ENCODE measurements around the gene CIDEC. TPM values are rescaled to one million over a fixed set of nuclear protein-coding genes. Genes with fewer than 3 reads are reported as not detected.

The CIDEC gene
- total RNA-seq, 1 experiment from 2014 or later, result 0.71 TPM

- no peak for TF ChIP-seq CTCF (IDR thresholded peaks at IDR 0.05; ENCODE audit: unreplicated experiment)
- H3K4me1 Mint-ChIP-seq (ENCODE audit: low read depth, unreplicated experiment), result no peaks in the 10 kb centered on the region
- intact Hi-C loops (cut with micrococcal nuclease; ENCODE audit: unreplicated experiment), result no loop called here
- no TSS peak for BruUV-seq (replicated peaks)
- H3K4me3 Mint-ChIP-seq (ENCODE audit: low read depth, unreplicated experiment), result no peak overlapping the region
- peaks cover 7% of the 10 kb centered on the region for H3K36me3 Mint-ChIP-seq (ENCODE audit: insufficient read depth, unreplicated experiment)
- DNase-seq, result no peak
- H3K9me3 Mint-ChIP-seq (ENCODE audit: low read depth, unreplicated experiment), result no peaks in the 10 kb centered on the region
- CTCF ChIA-PET, result no interaction called here
- no peak overlapping the region for H3K27ac Mint-ChIP-seq (ENCODE audit: unreplicated experiment)
- H3K27me3 Mint-ChIP-seq (ENCODE audit: unreplicated experiment), result no peaks in the 10 kb centered on the region
Measured at GRCh38 chr3:9820946-9821345, 59.1 kb downstream of the CIDEC start.

- no peak overlapping the region for H3K4me3 Mint-ChIP-seq (ENCODE audit: low read depth, unreplicated experiment)
- H3K27ac Mint-ChIP-seq (ENCODE audit: unreplicated experiment), result no peak overlapping the region
- H3K27me3 Mint-ChIP-seq (ENCODE audit: unreplicated experiment), result no peaks in the 10 kb centered on the region
- no peak for DNase-seq
- intact Hi-C loops (cut with micrococcal nuclease; ENCODE audit: unreplicated experiment), result no loop called here
- H3K9me3 Mint-ChIP-seq (ENCODE audit: low read depth, unreplicated experiment), result no peaks in the 10 kb centered on the region
- BruUV-seq (replicated peaks), result no TSS peak
- TF ChIP-seq CTCF (IDR thresholded peaks at IDR 0.05; ENCODE audit: unreplicated experiment), result no peak
- H3K36me3 Mint-ChIP-seq (ENCODE audit: insufficient read depth, unreplicated experiment), result peaks cover 7% of the 10 kb centered on the region
- no peaks in the 10 kb centered on the region for H3K4me1 Mint-ChIP-seq (ENCODE audit: low read depth, unreplicated experiment)
- CTCF ChIA-PET, result interaction anchor here (2.1 kb wide), 1 partner anchor 126 kb away, joined by 5 read pairs; no protein-coding TSS in a partner anchor
Measured at GRCh38 chr3:9820543-9820942, 59.5 kb downstream of the CIDEC start.

- H3K27ac Mint-ChIP-seq (ENCODE audit: unreplicated experiment), result no peak overlapping the region
- H3K36me3 Mint-ChIP-seq (ENCODE audit: insufficient read depth, unreplicated experiment), result peaks cover 7% of the 10 kb centered on the region
- CTCF ChIA-PET, result interaction anchor here (2.1 kb wide), 1 partner anchor 128 kb away, joined by 5 read pairs; no protein-coding TSS in a partner anchor
- no peaks in the 10 kb centered on the region for H3K4me1 Mint-ChIP-seq (ENCODE audit: low read depth, unreplicated experiment)
- no peaks in the 10 kb centered on the region for H3K9me3 Mint-ChIP-seq (ENCODE audit: low read depth, unreplicated experiment)
- no peaks in the 10 kb centered on the region for H3K27me3 Mint-ChIP-seq (ENCODE audit: unreplicated experiment)
- TF ChIP-seq CTCF (IDR thresholded peaks at IDR 0.05; ENCODE audit: unreplicated experiment), result no peak
- BruUV-seq (replicated peaks), result no TSS peak
- H3K4me3 Mint-ChIP-seq (ENCODE audit: low read depth, unreplicated experiment), result no peak overlapping the region
- intact Hi-C loops (cut with micrococcal nuclease; ENCODE audit: unreplicated experiment), result no loop called here
- no peak for DNase-seq
Measured at GRCh38 chr3:9818666-9819335, 61.3 kb downstream of the CIDEC start.

GRCh38 chr3:9817436-9817835 lies 62.6 kb downstream of the CIDEC start:
- H3K4me1 Mint-ChIP-seq (ENCODE audit: low read depth, unreplicated experiment), result no peaks in the 10 kb centered on the region
- CTCF ChIA-PET, result no interaction called here
- no peaks in the 10 kb centered on the region for H3K27me3 Mint-ChIP-seq (ENCODE audit: unreplicated experiment)
- no peak for DNase-seq
- H3K36me3 Mint-ChIP-seq (ENCODE audit: insufficient read depth, unreplicated experiment), result peaks cover 7% of the 10 kb centered on the region
- H3K4me3 Mint-ChIP-seq (ENCODE audit: low read depth, unreplicated experiment), result no peak overlapping the region
- no peaks in the 10 kb centered on the region for H3K9me3 Mint-ChIP-seq (ENCODE audit: low read depth, unreplicated experiment)
- H3K27ac Mint-ChIP-seq (ENCODE audit: unreplicated experiment), result no peak overlapping the region
- no TSS peak for BruUV-seq (replicated peaks)
- intact Hi-C loops (cut with micrococcal nuclease; ENCODE audit: unreplicated experiment), result no loop called here
- no peak for TF ChIP-seq CTCF (IDR thresholded peaks at IDR 0.05; ENCODE audit: unreplicated experiment)

Other genes starting within 250 kb of the CIDEC start
- gene MTMR14, start 230.7 kb downstream of the CIDEC start, total RNA-seq (2022), result 36.3 and 38.1 TPM in 2 replicates
- not detected in 2 replicates for gene CPNE9, start 176.4 kb downstream of the CIDEC start, total RNA-seq (2022)
- 19.8 and 20.4 TPM in 2 replicates for gene BRPF1, start 148.5 kb downstream of the CIDEC start, total RNA-seq (2022)
- 17.1 and 21.8 TPM in 2 replicates for gene OGG1, start 130.3 kb downstream of the CIDEC start, total RNA-seq (2022)
- 4.1 and 7.2 TPM in 2 replicates for gene CAMK1, start 110.3 kb downstream of the CIDEC start, total RNA-seq (2022)
- 45.8 and 48.5 TPM in 2 replicates for gene TADA3, start 87.8 kb downstream of the CIDEC start, total RNA-seq (2022)
- gene ARPC4, start 87.2 kb downstream of the CIDEC start, total RNA-seq (2022), result 133 and 141 TPM in 2 replicates
- gene TTLL3, start 70.0 kb downstream of the CIDEC start, total RNA-seq (2022), result 19.5 and 21.9 TPM in 2 replicates
- gene RPUSD3, start 36.2 kb downstream of the CIDEC start, total RNA-seq (2022), result 30.9 and 41.7 TPM in 2 replicates
- 32.4 and 34.2 TPM in 2 replicates for gene JAGN1, start 10.4 kb upstream of the CIDEC start, total RNA-seq (2022)
- 25.5 and 30.6 TPM in 2 replicates for gene IL17RE, start 22.6 kb upstream of the CIDEC start, total RNA-seq (2022)
- 19.1 and 24.7 TPM in 2 replicates for gene IL17RC, start 36.8 kb upstream of the CIDEC start, total RNA-seq (2022)
- gene CRELD1, start 53.6 kb upstream of the CIDEC start, total RNA-seq (2022), result 23.2 and 25.4 TPM in 2 replicates
- 1.2 and 1.6 TPM in 2 replicates for gene PRRT3, start 72.2 kb upstream of the CIDEC start, total RNA-seq (2022)
- gene EMC3, start 106.6 kb upstream of the CIDEC start, total RNA-seq (2022), result 59.2 and 64.2 TPM in 2 replicates
- 34.2 and 40.3 TPM in 2 replicates for gene FANCD2, start 146.2 kb upstream of the CIDEC start, total RNA-seq (2022)
- not detected in 2 replicates for gene FANCD2OS, start 228.0 kb upstream of the CIDEC start, total RNA-seq (2022)
- gene BRK1, start 235.4 kb upstream of the CIDEC start, total RNA-seq (2022), result 120 and 126 TPM in 2 replicates